Effector memory CD8-positive, alpha-beta T cell (primary cell): Measurements from ENCODE around the gene SPATA17.
"Not testable (repeated sequence)": the region's sequence is repeated elsewhere in the genome, so short reads cannot be mapped to it uniquely, and the experiment has no call there.

ENCODE experiments used
- ATAC-seq: fragments of 150-1000 bp; cut with Tn5 transposase; replicated peaks from 2 replicates; pipeline ENCODE4 v1.10.0; 2021; ENCODE audit warnings: mild to moderate bottlenecking, moderate library complexity
- DNase-seq, 3 experiments: peaks; one replicate each; pipeline ENCODE4 v3.0.0; 2021
- H3K27ac Mint-ChIP-seq, 2 donors: one replicate each; pipeline ENCODE4 v1.8.0; 2022; ENCODE audit warnings: mild to moderate bottlenecking in 2 of 2, mixed read lengths in 2 of 2, moderate library complexity in 2 of 2
- H3K27me3 Mint-ChIP-seq, 2 donors: one replicate each; pipeline ENCODE4 v1.8.0; 2022; ENCODE audit warnings: mixed read lengths in 2 of 2
- H3K36me3 Mint-ChIP-seq: one replicate; pipeline ENCODE4 v1.8.0; 2022; ENCODE audit warnings: mild to moderate bottlenecking, moderate library complexity, mixed read lengths; ENCODE audit not compliant: insufficient read depth
- H3K4me1 Mint-ChIP-seq, 2 donors: one replicate each; pipeline ENCODE4 v1.8.0; 2022; ENCODE audit warnings: low read depth in 2 of 2, mixed read lengths in 2 of 2
- H3K4me3 Mint-ChIP-seq, 2 donors: one replicate each; pipeline ENCODE4 v1.8.0; 2022; ENCODE audit warnings: mild to moderate bottlenecking in 2 of 2, mixed read lengths in 2 of 2, moderate library complexity in 2 of 2
- H3K9me3 Mint-ChIP-seq, 2 donors: one replicate each; pipeline ENCODE4 v1.8.0; 2022; ENCODE audit warnings: mixed read lengths in 2 of 2
- total RNA-seq, 9 experiments: gene quantifications; one replicate each; lab custom pipeline; 2026; lab: John Stamatoyannopoulos, UW

Gene SPATA17, protein sequence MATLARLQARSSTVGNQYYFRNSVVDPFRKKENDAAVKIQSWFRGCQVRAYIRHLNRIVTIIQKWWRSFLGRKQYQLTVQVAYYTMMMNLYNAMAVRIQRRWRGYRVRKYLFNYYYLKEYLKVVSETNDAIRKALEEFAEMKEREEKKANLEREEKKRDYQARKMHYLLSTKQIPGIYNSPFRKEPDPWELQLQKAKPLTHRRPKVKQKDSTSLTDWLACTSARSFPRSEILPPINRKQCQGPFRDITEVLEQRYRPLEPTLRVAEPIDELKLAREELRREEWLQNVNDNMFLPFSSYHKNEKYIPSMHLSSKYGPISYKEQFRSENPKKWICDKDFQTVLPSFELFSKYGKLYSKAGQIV
- 0 to 0.42 (median 0) reads per million in 9 experiments for total RNA-seq

DNA sequence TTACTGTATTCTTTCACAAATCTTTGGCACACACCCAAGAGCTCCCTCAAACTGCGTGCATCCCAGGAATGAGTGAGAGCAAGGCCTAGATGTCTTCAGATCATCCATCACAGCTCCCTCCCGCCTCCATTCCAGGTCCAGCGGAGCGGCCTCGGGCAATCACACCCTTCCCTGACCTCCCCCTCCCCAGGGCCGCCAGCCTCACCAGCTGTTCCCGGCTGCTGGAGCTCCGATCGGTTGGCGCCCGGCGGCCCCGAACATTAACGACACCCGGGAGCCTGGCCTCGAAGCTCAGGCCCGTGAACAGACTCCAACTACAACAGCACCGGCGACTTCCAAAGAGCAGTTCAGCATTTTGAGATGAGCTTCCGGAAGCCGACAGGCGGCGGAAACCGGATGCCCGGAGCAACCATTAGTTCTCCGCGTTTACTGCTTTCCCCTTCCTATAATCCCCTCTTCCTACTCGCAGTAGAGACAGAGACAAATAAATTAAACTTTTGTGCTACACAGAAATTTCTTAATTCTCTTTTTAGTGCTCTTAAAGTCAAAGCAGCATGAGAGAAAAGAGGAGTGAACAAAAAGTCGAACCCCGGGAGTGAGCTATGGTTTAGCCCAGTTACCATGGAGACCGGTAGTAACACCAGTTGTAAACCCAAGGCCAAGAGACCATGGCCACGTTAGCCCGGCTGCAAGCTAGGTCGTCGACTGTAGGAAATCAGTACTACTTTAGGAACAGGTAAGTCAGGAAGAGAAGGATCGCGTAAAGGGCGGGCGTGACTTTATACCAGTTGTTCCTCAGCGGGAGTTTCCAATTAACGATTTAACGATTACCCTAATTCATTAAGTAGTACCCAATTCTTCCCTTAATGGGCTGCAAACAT is at the start of gene SPATA17, which contains the start of gene GPATCH2:
TSS of gene SPATA17 (plus strand) at position 634 of the 881 bp plus-strand sequence. CDS start at position 669, 35 bp downstream.
TSS of gene GPATCH2 (minus strand) at position 380 of the 881 bp plus-strand sequence. CDS start at position 261, 119 bp downstream.
- Mint-ChIP-seq H3K27ac (peak within 1 kb of the TSS; percentile 100), H3K4me1 (peaks cover 20 to 39% of the 10 kb centered on the region in 2 donors), H3K36me3 (peaks cover 9% of the 10 kb centered on the region), H3K27me3 (peaks cover 0 to 11% of the 10 kb centered on the region in 2 donors), H3K9me3 (no peaks in the 10 kb centered on the region), H3K4me3 (peak within 1 kb of the TSS; percentile 95 to 98)
- peak; percentile 91 for ATAC-seq
- peak; percentile 73 to 78 (median 74) for DNase-seq

GRCh38 chr1:217584286-217584811 is 46.8 kb upstream of the SPATA17 start:
- H3K4me3 Mint-ChIP-seq, ATAC-seq, H3K9me3 Mint-ChIP-seq, H3K36me3 Mint-ChIP-seq, H3K27me3 Mint-ChIP-seq, DNase-seq, H3K4me1 Mint-ChIP-seq, H3K27ac Mint-ChIP-seq: not testable (repeated sequence)

- H3K27ac Mint-ChIP-seq = no peak overlapping the region
- H3K36me3 Mint-ChIP-seq = peaks cover 7% of the 10 kb centered on the region
- no peaks in the 10 kb centered on the region for H3K4me1 Mint-ChIP-seq
- no peak for DNase-seq
- ATAC-seq = no peak
- no peaks in the 10 kb centered on the region for H3K9me3 Mint-ChIP-seq
- no peak overlapping the region for H3K4me3 Mint-ChIP-seq
- no peaks in the 10 kb centered on the region for H3K27me3 Mint-ChIP-seq
These were observed 45.6 kb upstream of the SPATA17 start for GRCh38 chr1:217585577-217585976.

GRCh38 chr1:217586586-217586985 is 44.6 kb upstream of the SPATA17 start:
- Mint-ChIP-seq H3K27me3 (no peaks in the 10 kb centered on the region), H3K4me3 (no peak overlapping the region), H3K4me1 (no peaks in the 10 kb centered on the region), H3K27ac (no peak overlapping the region), H3K36me3 (peaks cover 7% of the 10 kb centered on the region), H3K9me3 (no peaks in the 10 kb centered on the region)
- DNase-seq (no peak), ATAC-seq (no peak)

DNA sequence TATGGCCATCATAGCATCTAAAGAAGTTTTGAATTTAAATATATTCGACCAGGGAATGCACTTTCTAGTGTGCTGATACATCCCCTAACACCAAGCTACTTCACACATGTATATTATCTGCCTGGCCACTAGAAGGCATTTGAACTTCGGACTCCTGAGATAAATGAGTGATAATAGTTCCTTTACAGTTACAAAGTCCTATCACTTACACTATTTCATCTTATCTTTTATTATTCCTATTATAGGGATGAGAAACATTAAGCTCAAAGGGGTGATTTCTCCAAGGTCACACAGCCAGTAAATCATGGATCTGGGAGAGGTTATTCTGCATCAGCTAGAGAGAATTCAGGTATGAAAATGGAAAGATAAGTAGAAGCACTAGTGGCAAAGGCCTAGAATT is 40.5 kb upstream of the SPATA17 start:
- ATAC-seq (no peak), DNase-seq (no peak)
- Mint-ChIP-seq H3K4me3 (no peak overlapping the region), H3K4me1 (no peaks in the 10 kb centered on the region), H3K27ac (no peak overlapping the region), H3K9me3 (no peaks in the 10 kb centered on the region), H3K36me3 (peaks cover 3% of the 10 kb centered on the region), H3K27me3 (no peaks in the 10 kb centered on the region)

DNA sequence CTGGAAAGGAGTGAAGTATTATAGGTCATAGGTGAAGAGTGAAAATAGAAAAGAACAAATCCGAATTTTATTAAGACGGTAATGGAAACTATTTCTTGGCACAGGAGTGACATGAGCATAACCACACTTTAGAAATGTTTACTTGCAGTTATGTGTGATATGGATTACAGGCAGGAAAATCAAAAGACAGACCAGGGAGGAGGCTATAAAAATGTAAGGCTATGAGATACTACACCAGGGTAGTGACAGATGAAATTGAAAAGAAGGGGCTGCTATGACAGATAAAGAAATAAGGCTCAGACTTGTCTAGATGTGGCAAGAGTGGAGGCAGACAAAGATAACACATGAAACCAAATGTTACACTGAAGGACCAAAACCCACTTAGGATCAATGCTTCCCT is 32.0 kb upstream of the SPATA17 start:
- Mint-ChIP-seq H3K4me1 (no peaks in the 10 kb centered on the region), H3K36me3 (no peaks in the 10 kb centered on the region), H3K27me3 (no peaks in the 10 kb centered on the region), H3K9me3 (no peaks in the 10 kb centered on the region), H3K27ac (no peak overlapping the region), H3K4me3 (no peak overlapping the region)
- ATAC-seq = no peak
- no peak for DNase-seq

GRCh38 chr1:217602380-217602779 is 28.8 kb upstream of the SPATA17 start:
- H3K27ac Mint-ChIP-seq = no peak overlapping the region
- no peaks in the 10 kb centered on the region for H3K4me1 Mint-ChIP-seq
- no peaks in the 10 kb centered on the region for H3K9me3 Mint-ChIP-seq
- H3K4me3 Mint-ChIP-seq = no peak overlapping the region
- DNase-seq = no peak
- H3K27me3 Mint-ChIP-seq = no peaks in the 10 kb centered on the region
- H3K36me3 Mint-ChIP-seq = peaks cover under 1% of the 10 kb centered on the region
- no peak for ATAC-seq

DNA sequence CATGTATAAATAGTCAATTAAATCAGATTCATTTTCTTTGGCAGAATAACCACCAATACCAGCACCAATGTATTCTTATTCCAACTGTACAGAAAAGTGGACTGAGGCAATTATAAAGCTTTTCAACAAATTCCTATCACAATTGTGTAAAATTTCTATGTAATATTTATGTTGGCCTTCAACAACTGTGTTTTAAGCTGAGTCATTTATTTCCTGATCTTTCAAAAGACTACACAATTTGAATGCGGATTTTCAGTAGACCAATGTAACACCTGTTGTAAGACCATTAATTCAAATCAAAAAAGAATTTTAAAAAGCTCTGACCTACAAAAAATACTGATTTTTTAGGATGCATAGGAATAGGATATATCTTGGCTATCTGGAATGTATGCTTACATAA is 25.8 kb upstream of the SPATA17 start:
- ATAC-seq = no peak
- DNase-seq = no peak
- Mint-ChIP-seq H3K27me3 (no peaks in the 10 kb centered on the region), H3K4me1 (peaks cover 0 to 3% of the 10 kb centered on the region in 2 donors), H3K4me3 (no peak overlapping the region), H3K27ac (no peak overlapping the region), H3K36me3 (peaks cover 13% of the 10 kb centered on the region), H3K9me3 (no peaks in the 10 kb centered on the region)

DNA sequence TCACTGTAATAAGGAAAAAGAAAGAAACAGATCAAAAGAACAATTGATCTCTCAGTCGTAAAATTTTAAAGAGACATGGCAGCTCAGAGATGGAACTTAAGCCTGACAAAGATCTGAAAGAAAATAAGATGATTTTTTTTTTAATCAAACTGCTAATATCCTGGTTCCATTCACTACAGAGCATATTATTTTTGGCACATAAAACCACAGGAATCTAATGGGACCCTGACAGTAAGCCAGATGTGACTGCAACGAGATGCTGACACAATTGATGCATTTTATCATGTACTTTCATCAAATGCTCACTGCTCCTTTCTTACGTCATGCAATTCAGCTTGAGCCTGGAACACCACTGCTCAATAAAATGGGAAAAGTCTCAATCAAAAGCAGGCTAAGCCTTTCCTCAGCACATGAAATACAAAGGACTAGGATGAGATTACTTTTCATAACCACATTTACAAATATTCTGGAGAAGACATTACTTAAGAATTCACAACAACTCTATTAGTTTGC is 16.9 kb upstream of the SPATA17 start:
- ATAC-seq (no peak), DNase-seq (no peak)
- H3K9me3 Mint-ChIP-seq = no peaks in the 10 kb centered on the region
- H3K4me1 Mint-ChIP-seq = peaks cover 2 to 7% of the 10 kb centered on the region in 2 donors
- H3K27ac Mint-ChIP-seq = no peak overlapping the region
- peaks cover 23% of the 10 kb centered on the region for H3K36me3 Mint-ChIP-seq
- no peak overlapping the region for H3K4me3 Mint-ChIP-seq
- no peaks in the 10 kb centered on the region for H3K27me3 Mint-ChIP-seq

- H3K36me3 Mint-ChIP-seq = peaks cover 17% of the 10 kb centered on the region
- H3K4me3 Mint-ChIP-seq = no peak overlapping the region
- no peaks in the 10 kb centered on the region for H3K27me3 Mint-ChIP-seq
- H3K27ac Mint-ChIP-seq = no peak overlapping the region
- DNase-seq (no peak), ATAC-seq (no peak)
- H3K4me1 Mint-ChIP-seq = peaks cover 5 to 18% of the 10 kb centered on the region in 2 donors
- H3K9me3 Mint-ChIP-seq = no peaks in the 10 kb centered on the region
These were observed 14.0 kb upstream of the SPATA17 start for GRCh38 chr1:217617126-217617525.

GRCh38 chr1:217620814-217621213 is 10.3 kb upstream of the SPATA17 start:
- H3K4me1 Mint-ChIP-seq = peaks cover 11 to 28% of the 10 kb centered on the region in 2 donors
- H3K27me3 Mint-ChIP-seq = no peaks in the 10 kb centered on the region
- no peaks in the 10 kb centered on the region for H3K9me3 Mint-ChIP-seq
- H3K4me3 Mint-ChIP-seq = no peak overlapping the region
- DNase-seq = no peak
- peak overlapping the region; percentile 8 to 69 for H3K27ac Mint-ChIP-seq
- ATAC-seq = no peak
- H3K36me3 Mint-ChIP-seq = peaks cover 17% of the 10 kb centered on the region

DNA sequence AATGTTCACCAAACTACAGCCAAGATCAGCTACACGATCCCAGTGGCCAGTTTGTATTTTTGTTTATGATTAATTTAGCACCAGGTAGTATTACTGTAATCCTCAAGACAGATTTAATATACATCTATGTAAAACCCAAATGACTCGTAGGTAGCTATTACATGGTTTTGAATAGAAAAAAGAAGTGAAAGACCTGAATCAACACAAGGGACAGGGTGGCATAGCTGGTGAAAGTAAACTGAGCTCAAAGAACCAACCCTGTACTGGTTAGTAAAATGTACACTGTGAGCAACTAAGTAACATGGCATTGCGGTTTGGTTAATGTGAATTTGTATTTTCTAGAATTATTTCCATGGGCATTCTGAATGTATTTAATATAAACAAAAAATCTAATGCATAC is 9.1 kb upstream of the SPATA17 start:
- Mint-ChIP-seq H3K27me3 (no peaks in the 10 kb centered on the region), H3K9me3 (no peaks in the 10 kb centered on the region), H3K4me1 (peaks cover 9 to 28% of the 10 kb centered on the region in 2 donors), H3K36me3 (peaks cover 17% of the 10 kb centered on the region), H3K27ac (no peak overlapping the region), H3K4me3 (no peak overlapping the region)
- DNase-seq (no peak), ATAC-seq (no peak)

DNA sequence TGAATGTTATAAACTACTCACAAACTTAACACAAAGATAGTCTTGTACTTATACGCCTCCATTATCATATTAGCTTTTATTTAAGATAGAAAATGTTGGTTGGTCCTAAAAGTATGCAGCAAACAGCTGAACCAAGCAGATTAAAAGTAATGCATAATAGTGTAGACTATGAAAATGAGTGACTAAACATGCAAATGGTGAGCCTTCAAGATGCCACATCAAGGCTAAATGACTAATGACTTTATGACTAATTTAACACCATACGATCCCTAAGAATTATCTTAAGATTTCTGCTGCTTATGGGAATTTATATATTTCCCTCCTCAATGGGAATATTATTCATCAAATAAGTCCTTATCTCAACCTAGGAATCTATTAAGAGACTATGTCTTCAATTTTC is 4.8 kb upstream of the SPATA17 start:
- DNase-seq = no peak

More for the DNA sequence above, 4.8 kb upstream of the SPATA17 start:
- peaks cover 7% of the 10 kb centered on the region for H3K36me3 Mint-ChIP-seq
- no peak overlapping the region for H3K4me3 Mint-ChIP-seq
- no peaks in the 10 kb centered on the region for H3K27me3 Mint-ChIP-seq
- no peak overlapping the region for H3K27ac Mint-ChIP-seq
- no peak for ATAC-seq
- H3K4me1 Mint-ChIP-seq = peaks cover 24 to 52% of the 10 kb centered on the region in 2 donors
- H3K9me3 Mint-ChIP-seq = no peaks in the 10 kb centered on the region
